Lower lobe of right lung (tissue), 2 donors: Measurements from ENCODE around the gene WDR7. TPM values are rescaled to one million over a fixed set of nuclear protein-coding genes. Genes with fewer than 3 reads are reported as not detected.

Experiments used
- ATAC-seq, 2 donors: fragments of 200-7000 bp; cut with Tn5 transposase; one replicate each; pipeline ENCODE4 v1.9.1; 2020 to 2022; ENCODE audit warnings: mild to moderate bottlenecking in 2 of 2, moderate library complexity in 2 of 2
- DNase-seq: peaks from one replicate; pipeline ENCODE4 v3.0.0-alpha.2; 2020
- H3K27ac ChIP-seq: fragments of 200-600 bp; one replicate; pipeline ENCODE4 v1.8.0; 2022
- H3K27me3 ChIP-seq: fragments of 200-600 bp; one replicate; pipeline ENCODE4 v1.8.0; 2022; ENCODE audit warnings: low read depth
- H3K36me3 ChIP-seq: fragments of 200-600 bp; one replicate; pipeline ENCODE4 v1.8.0; 2022; ENCODE audit warnings: mild to moderate bottlenecking
- H3K4me1 ChIP-seq: fragments of 200-600 bp; one replicate; pipeline ENCODE4 v1.8.0; 2022
- H3K4me3 ChIP-seq: fragments of 200-600 bp; one replicate; pipeline ENCODE4 v1.8.0; 2022; ENCODE audit warnings: mild to moderate bottlenecking
- H3K9me3 ChIP-seq: fragments of 200-600 bp; one replicate; pipeline ENCODE4 v1.8.0; 2022
- intact Hi-C: fragments of 100-400 bp; cut with DNase I; formaldehyde crosslinking; loops from one replicate; pipeline ENCODE4 v1.11.0; 2022
- long read RNA-seq: library from polyadenylated mRNA; unstranded; transcript quantifications from one replicate; pipeline ENCODE4 v2.0.0, GENCODE V29; 2021
- total RNA-seq: library from RNA; stranded (reverse); fragmentation: NEBNext Ultra II Directional; extraction: Animal tissue kit (Norgen Biotek cat#: 25700); gene quantifications from one replicate; pipeline ENCODE4 v1.2.1, GENCODE V29; 2021
- TF ChIP-seq, protein P1 (sequence below): fragments of 200-600 bp; IDR thresholded peaks from one replicate; pipeline ENCODE4 v1.8.0; 2022; ENCODE audit warnings: antibody characterized with exemption, mild to moderate bottlenecking
- donor health status: DM: no; HTN: yes; CAD: no; lungs with severe emphysema.

Gene WDR7
- total RNA-seq = 29.1 TPM
- long read RNA-seq, full-length matches to known transcripts = 1 of 25 reads
- long read RNA-seq, partial matches to known transcripts = 11 of 25 reads
- long read RNA-seq, other reads (novel, unspliced or antisense) = 13 of 25 reads

- H3K36me3 ChIP-seq = no peaks in the 10 kb centered on the region
- H3K27ac ChIP-seq = peak within 1 kb of the TSS; percentile 89
- H3K9me3 ChIP-seq = no peaks in the 10 kb centered on the region
- TF ChIP-seq, protein P1, sequence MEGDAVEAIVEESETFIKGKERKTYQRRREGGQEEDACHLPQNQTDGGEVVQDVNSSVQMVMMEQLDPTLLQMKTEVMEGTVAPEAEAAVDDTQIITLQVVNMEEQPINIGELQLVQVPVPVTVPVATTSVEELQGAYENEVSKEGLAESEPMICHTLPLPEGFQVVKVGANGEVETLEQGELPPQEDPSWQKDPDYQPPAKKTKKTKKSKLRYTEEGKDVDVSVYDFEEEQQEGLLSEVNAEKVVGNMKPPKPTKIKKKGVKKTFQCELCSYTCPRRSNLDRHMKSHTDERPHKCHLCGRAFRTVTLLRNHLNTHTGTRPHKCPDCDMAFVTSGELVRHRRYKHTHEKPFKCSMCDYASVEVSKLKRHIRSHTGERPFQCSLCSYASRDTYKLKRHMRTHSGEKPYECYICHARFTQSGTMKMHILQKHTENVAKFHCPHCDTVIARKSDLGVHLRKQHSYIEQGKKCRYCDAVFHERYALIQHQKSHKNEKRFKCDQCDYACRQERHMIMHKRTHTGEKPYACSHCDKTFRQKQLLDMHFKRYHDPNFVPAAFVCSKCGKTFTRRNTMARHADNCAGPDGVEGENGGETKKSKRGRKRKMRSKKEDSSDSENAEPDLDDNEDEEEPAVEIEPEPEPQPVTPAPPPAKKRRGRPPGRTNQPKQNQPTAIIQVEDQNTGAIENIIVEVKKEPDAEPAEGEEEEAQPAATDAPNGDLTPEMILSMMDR = no peak
- peak; percentile 98 for DNase-seq
- no peaks in the 10 kb centered on the region for H3K27me3 ChIP-seq
- H3K4me3 ChIP-seq = peak within 1 kb of the TSS; percentile 92
- peak; percentile 98 to 99 for ATAC-seq
- H3K4me1 ChIP-seq = peaks cover 18% of the 10 kb centered on the region
- intact Hi-C loops = no loop called here
Measured at GRCh38 chr18:56650944-56651770, at the start of gene WDR7. Gene WDR7, plus strand, starts transcription at chr18:56651359. Its CDS starts 21,157 bp downstream, at chr18:56672516.

DNA sequence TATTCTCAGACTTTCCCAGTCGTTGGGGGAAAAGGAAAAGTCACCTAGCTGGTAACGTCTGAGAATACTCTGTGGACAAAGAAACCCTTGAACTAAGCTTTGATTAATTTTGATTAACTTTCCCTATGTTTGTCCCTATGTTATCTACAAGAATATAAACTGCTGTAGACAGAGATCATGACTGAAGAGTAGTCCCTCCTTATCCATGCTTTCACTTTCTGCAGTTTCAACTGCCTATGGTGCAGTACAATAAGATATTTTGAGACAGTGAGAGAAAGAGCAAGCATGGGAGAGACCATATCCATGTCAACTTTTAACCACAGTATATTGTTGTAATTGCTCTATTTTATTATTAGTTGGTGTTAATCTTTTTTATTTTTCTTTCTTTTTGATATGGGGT, 44.5 kb upstream of the WDR7 start:
- intact Hi-C loops = no loop called here
- H3K9me3 ChIP-seq = no peaks in the 10 kb centered on the region
- no peak overlapping the region for H3K27ac ChIP-seq
- ATAC-seq = no peak
- TF ChIP-seq, protein P1 = no peak
- H3K4me1 ChIP-seq = no peaks in the 10 kb centered on the region
- H3K36me3 ChIP-seq = peaks cover 90% of the 10 kb centered on the region
- H3K4me3 ChIP-seq = no peak overlapping the region
- no peak for DNase-seq
- no peaks in the 10 kb centered on the region for H3K27me3 ChIP-seq

GRCh38 chr18:56615738-56616520, 35.2 kb upstream of the WDR7 start:
- Histone ChIP-seq H3K27me3 (no peaks in the 10 kb centered on the region), H3K9me3 (no peaks in the 10 kb centered on the region), H3K36me3 (peaks cover 92% of the 10 kb centered on the region), H3K4me3 (no peak overlapping the region), H3K4me1 (no peaks in the 10 kb centered on the region), H3K27ac (no peak overlapping the region)
- intact Hi-C loops = no loop called here
- DNase-seq = peak; percentile 59
- TF ChIP-seq, protein P1 = no peak
- ATAC-seq = peak; percentile 78 to 92

GRCh38 chr18:56627991-56628390, 23.2 kb upstream of the WDR7 start:
- DNase-seq (no peak), ATAC-seq (no peak)
- intact Hi-C loops = no loop called here
- no peaks in the 10 kb centered on the region for H3K27me3 ChIP-seq
- no peak overlapping the region for H3K27ac ChIP-seq
- H3K4me3 ChIP-seq = no peak overlapping the region
- no peaks in the 10 kb centered on the region for H3K9me3 ChIP-seq
- H3K4me1 ChIP-seq = peaks cover 20% of the 10 kb centered on the region
- peaks cover 17% of the 10 kb centered on the region for H3K36me3 ChIP-seq
- TF ChIP-seq, protein P1 = no peak

GRCh38 chr18:56632070-56633022, 18.8 kb upstream of the WDR7 start:
- H3K9me3 ChIP-seq = no peaks in the 10 kb centered on the region
- DNase-seq (no peak), ATAC-seq (peak in 1 of 2 donors; percentile 29)
- no peak overlapping the region for H3K27ac ChIP-seq
- H3K27me3 ChIP-seq = no peaks in the 10 kb centered on the region
- intact Hi-C loops = no loop called here
- H3K36me3 ChIP-seq = no peaks in the 10 kb centered on the region
- H3K4me1 ChIP-seq = peaks cover 51% of the 10 kb centered on the region
- H3K4me3 ChIP-seq = no peak overlapping the region
- TF ChIP-seq, protein P1 = no peak
